Measurements from ENCODE around the gene TEX261.
"Not testable (repeated sequence)": the region's sequence is repeated elsewhere in the genome, so short reads cannot be mapped to it uniquely, and the experiment has no call there.

The TEX261 gene

DNA sequence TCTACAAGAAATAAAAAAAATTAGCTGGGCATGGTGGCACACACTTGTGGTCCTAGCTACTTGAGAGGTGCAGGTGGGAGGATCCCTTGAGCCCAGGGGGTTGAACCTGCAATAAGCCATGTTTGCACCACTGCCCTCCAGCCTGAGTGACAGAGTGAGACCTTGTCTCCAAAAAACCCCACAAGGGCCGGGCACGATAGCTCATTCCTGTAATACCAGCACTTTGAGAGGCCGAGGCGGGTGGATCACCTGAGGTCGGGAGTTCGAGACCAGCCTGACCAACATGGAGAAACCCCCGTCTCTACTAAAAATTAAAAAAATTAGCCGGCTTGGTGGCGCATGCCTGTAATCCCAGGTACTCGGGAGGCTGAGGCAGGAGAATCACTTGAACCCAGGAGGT is 5.3 kb upstream of the TEX261 start:
- DNase-seq: not testable (repeated sequence)

DNA sequence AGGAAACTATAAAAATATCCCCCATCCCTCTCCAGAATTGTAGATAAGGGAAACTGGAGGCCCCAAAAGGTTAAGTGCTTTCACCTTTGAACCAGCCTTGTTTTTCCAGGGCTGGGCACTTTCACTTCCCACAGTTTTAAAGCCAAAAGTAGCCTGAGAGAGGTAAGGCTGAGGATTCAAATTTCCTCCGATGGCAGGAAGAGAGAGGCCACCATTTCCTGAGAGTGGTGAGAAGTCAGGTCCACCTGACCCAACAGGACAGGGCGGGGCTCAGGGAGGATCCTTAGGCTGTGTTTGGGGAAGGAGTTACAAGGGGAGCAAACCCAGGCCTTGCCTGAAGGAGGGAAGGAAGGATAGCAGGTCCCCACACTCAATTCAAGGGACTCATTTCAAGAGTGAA is 4.7 kb upstream of the TEX261 start:
- DNase-seq: no peak

DNA sequence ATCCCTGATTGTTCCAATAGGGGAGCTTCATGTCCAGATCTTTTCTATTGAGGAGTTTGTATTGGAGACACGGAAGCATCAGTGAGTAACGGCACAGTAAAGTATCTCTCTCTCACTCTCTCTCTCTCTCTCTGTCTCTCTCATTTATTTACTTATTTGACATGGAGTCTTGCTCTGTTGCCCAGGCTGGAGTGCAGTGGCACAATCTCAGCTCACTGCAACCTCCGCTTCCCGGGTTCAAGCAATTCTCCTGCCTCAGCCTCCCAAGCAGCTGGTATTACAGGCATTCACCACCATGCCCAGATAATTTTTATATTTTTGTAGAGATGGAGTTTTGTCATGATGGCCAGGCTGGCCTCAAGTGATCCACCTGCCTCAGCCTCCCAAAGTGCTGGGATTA is 4.2 kb upstream of the TEX261 start:
- DNase-seq: not testable (repeated sequence)

DNA sequence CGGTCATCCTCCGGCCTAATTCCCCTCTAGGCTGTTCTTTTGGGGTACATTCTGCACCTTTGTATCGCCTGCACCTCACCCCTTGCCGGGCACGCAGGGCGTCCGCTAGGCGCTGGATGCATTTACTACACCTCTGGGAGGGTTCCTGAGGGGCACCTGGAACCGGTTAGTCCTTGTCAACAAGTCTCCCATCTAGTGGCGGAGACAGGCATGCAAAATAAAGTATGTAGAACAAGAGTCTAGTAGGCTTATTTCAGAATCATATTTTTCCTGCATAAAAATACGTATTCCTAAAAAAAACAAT is 705 bp upstream of the TEX261 start:
- DNase-seq: peak; percentile 44

DNA sequence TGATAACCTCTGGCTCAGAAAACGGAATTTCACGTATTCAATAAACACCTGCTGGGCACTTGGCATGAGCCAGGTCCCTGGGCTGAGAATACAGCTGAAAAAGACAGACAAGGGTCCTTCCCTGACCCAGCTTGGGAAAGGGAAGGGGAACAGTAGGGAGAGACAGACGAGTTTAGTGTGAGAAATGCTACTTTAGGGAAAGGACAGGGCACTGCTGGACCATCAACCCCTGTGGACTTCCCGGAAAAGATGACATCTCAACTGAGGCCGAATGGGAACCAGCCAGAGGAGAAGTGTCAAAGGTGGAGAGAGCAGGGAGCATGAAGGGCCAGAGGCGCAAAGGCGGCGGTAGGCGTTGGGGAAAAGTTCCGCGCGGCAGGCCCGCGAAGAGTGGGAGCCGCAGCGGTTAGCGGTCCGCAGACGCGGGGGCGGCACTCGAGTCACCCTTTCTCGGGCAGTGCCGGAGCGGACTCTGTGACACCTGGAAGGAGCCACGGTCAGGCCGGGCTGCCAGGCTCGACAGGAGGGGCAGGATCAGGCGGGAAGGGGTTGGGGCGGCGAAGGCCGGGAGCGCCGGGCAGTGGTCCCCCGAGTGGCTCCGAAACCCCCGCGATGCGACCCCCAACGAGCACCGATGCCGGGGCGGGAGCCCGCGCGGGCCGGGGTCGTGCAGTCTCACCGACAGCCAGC is 519 bp downstream of the TEX261 start:
- no peak for DNase-seq

DNA sequence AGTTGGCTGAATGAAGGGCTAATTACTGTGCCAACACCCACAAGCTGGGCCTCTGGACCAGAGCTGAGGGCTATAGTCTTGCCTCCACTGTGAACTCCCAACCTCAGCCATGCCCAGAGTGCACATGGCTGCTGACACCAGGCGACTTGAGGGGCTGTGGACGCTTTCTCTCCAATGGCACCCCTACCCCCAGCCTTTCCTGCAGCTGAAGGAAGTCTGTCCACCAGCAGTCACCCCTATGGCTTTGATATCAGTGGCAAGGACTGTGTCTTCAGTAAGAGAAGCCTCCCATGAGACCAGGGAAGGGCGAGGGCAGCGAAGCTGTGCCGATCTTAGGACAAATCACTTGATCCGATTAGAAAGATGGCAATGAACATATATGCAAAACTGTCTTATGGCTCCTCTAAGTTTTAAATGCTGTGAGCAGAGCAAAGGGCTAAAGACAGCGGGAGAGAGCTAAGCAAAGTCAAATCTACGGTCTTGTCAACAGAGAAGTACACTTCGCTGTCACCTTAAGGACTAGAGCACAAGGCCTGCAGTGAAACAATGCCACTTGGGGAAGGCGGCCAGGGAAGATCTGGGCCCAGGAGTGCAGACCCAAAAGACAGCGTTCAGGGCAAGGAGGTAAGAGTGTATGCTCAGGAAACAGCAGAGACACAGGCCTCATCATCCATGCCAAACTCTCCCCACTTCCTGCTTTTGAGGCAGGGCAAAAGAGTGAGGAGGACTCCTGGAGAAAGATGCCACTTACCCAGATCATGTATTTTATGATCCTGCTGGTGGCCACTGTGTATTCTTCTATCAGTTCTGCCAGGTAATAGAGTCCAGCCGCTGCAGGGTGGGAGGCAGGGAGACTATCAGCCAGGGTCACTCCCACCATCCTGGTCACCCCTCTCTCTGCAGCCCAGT is 1.5 kb downstream of the TEX261 start:
- no peak for DNase-seq

DNA sequence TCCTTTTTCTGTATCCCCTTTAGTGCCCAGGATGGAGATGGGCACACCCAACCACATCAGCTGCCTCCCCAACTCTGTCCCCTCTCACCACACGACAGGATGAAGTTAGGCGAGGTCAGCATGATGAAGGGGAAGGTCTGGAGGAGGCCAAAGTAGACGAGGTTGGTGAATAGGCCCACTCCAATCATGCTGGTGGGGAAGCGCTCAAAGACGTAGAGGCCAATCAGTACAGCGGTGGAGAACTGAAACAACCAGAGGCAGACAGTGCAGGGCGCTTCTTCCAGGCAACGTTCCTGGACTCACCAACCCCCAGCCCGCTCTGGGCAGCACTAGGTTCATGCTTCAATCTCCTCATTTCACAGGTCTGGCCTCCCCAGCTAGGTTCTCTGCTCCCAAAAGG is 2.9 kb downstream of the TEX261 start:
- no peak for DNase-seq

DNA sequence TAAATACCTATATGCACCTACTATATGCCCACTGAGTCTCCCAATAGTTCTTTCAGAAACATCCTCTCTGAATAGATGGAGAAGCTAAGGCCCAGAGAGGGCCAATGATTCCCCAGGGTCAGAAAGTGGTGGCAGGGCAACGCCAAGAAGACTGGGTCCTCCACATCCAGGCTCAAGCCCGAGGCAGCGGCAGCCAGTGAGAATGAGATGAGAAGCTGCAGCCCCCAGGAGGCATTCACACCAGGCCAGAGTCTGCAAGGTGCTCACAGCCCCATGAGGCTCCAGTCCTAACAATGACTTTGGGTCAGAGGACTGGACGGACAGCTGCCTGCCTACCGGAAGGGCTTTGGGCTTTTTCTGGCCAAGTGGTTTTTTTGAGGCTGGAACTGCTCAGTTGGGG is 3.5 kb downstream of the TEX261 start:
- DNase-seq: no peak

DNA sequence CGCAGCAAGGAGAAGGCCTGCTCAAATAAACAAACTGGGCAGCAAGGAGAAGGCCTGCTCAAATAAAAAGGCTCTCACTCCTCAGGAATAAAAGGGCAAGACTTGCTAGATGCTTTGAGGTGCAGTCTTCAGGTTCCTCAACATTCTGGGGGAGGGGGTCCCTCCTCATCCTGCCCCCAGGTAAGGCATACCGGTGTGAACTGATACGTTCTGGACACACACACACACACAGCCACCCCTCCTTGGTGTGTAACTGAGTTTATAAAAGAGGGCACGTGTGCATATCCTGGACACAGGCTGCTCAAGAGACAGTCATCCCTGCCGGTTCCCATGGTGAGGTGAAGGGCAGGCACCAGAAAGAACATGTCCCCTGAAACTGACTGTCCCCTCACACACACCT is 4.5 kb downstream of the TEX261 start:
- DNase-seq: no peak

DNA sequence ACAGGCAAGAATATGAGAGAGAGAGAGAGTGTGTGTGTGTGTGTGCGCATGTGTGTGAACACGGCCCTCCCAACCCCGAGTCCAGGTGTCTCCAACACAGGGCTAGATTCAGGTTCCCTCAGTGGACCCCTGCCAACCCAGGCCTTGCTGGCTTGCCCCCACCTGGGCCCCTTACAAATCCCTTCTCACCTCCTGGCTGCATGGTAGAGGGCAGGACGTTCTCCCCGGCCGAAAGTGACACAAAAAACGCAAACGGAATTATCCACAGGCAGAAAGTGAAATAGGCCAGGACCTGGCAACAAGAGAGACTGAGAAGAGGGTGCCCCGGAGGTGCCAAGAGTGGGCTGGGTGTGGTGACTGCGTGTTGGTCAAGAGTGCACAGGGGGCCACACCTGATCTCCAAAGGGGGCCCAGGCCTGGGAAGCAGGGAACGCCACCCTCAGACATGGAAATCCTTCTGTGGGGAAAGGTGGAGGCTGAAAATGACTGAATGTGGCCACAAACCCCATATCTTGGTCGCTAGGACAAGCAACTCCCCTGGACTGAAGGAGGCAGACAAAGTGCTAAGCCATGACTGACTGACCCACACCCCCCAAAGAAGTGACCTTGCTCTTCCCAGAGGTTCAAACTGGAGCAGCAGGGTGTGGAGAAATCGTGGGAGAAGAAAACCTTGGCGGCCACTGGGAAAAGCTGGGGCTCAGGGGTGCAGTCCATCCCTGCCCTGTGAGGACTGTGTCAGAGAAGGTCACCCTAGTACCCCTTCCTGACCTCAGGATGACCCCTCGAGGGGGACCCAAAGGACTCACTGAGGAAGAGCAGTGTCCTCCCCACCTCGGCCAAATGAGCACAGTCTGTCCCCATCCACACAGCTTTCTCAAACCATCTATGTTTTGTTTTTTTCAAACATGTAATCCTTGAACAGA is 5.7 kb downstream of the TEX261 start:
- no peak for DNase-seq

DNA sequence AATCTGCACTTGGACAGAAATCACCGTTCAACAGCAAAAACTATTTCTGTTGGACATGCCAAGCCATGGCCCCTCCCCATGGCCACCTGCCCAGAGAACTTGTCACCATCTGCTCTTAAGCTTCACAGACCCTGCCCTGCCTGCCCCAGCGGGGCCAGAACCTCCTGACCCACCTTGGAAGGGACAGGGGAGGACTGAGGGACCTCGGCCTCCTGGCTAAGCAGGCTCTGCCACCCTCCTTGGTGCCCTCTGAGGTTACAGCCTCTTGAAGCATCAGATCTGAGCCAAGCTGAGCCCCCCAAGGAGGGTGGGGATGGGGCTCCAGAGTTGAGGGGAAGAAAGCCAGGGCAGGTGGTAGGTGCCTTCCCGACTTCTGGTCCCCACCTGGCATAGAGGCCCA is 6.5 kb downstream of the TEX261 start:
- no peak for DNase-seq

DNA sequence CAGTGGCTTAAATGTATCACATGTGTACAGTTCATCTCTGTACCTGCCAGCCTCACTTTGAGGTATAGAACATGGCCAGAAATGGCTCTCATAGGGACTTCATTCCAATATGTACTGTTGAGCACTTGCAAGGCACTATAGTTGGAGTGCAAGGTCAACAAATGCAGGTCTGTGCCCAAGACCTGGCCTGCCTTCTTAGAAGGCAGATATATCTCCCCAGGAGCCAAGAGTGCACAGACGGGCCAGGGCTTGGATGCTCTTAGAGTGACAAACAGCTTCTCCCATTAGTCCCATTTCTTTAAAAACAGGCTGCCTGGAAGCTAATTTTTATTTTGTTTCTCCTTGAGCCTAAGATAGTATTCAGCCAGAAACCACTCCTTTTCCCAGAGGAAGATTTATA is 7.3 kb downstream of the TEX261 start:
- no peak for DNase-seq

DNA sequence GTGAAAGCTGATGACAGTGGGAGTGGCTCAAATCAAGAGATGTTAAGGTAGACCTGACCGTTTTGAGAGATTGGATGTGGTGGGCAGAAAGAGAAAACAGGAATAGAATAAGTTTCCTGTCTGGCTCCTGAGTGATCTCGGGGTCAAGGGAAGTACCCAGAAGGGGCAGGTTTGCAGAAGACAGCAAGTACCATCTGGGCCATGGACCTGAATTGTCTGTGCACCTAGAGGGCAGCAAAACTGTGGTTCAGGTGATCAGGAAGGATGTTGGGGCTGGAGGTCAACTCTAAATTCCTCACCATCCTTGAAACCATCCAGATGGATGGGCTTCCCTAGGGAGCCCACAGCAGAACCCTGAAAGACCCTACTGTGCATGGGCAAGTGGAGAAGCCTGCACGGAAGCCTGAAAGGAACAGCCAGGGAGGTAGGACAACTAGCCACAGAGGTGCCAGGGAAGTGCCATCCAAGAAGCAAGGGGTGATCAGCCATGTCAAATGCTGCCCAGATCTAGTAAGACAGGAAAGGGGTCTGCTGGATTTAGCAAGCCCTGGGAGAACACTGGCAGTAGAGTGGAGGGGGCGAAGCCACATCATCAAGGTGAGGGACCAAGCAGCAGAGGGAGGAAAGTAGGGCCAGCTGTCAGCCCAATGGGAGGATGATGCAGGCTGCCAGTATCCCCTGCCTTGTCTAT is 8.0 kb downstream of the TEX261 start:
- no peak for DNase-seq

DNA sequence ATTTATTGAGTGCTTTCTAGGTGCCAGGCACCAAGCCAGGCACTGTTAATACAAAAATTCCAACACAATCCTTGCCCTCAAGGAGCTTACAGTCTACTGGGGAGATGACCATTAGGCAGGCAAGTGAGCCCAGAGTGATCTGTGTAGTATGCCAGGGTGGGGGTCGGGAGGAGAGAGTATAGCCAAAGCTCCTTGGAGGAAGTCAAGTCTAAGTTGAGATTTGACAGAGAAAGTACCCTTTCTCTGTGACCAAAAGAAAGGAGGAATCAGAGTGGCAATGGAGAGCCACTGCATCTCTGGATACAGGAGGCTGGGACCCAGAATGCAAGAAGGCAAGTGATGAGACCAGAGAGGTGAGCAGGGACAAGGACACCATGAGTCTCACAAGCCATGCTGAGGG is 8.7 kb downstream of the TEX261 start:
- DNase-seq: no peak

DNA sequence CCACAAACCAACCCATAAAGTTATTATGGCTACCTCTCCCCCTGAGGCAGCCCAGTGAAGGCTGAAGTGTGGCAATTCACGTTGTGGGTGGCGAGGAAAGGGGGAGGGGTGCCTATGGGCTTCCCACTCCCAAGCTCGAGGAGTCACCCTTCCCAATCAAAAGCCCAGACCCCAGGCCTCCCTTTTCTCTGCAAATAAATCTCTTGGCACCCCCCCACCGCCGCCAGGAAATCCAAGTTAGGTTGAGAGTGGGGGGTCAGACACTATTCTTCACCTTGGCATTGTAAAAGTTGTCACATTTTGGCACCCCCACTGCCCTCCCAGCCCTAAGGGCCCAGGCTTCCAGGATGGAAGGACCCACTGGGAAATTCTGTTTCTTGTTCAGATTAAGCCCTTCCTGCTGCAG is 9.4 kb downstream of the TEX261 start:
- DNase-seq: no peak

DNA sequence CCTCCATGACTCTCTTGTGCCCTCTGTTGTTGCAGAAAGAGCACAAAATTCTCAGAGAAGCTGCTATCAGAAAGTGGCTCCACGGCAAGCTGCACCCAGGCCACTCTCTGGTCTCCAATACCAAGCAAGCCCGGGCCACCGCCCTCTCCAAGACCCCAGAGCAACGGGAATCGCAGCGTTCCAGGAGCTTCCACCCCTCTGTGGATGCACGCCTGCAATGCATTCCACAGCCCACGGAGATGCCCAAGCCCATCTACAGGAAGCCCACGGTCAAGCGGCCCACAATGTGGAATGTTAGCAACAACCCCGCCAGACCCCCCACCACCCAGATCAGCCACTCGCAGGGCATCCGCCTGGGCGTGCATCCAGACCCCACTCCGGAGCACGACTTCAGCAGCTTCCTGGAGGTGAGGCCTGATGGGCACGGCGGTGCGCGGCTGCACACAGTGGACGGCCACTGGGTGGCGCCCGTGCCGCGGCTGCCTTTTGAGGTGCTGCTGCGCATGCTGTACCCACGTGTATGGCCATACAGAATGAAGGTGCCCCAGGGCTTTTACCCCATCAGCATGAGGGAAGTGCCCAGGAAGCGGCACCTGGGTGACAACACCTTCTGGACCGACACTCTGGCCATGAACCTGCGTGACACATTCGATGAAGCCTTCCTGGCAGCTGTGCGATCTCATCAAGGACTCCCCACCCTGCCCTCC is 9.9 kb downstream of the TEX261 start:
- DNase-seq: peak; percentile 16

DNA sequence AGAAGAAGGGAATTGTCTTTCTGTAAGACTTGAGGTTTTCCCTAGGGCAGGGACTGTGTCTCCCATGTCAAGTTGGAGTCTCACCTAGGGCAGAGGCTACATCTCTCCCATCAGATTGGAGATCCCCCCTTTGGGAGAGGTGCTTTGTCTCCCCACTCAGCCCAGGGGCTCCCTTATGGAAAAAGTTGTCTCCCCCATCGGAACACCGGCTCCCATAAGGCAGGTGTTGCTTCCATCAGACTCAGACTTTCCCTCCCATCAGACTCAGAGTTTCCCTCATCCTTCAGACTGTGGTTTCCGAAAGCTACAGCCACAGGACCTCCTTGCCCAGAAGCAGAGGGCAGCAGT is 10.5 kb downstream of the TEX261 start:
- DNase-seq: no peak

DNA sequence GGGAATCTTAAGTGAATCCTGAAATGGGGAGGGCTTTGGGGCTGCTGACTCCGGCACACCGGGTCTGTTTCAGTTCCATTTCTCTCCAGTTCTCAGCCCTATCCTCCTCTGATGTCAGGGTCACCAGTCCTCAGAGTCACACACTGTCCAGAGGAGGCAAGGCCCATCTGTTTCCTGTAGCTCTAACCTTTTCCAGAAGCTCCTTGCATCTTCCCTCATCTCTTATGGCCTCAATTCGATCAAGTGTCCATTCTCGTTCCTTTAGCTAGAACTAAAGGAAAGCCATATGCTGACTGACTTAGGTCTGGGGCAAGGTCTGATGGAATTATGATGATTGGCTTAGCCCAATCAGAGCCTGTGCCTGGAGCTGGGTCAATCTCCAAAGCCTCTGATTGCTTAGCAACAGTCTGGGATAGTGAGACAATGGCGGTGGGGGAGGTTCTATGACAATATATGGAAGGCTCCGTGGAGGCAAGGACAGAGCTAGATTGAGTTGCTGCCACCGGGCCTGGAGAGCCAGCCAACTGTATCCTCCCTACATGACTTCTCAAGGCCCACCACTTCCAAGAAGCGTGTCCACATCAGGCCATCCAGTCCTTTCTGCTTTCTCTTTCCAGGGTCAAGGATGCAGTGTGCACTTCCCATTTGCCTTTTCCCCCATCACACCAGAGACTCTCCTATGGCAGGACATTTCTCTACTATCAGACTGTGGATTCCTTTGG is 11.0 kb downstream of the TEX261 start:
- DNase-seq: no peak

DNA sequence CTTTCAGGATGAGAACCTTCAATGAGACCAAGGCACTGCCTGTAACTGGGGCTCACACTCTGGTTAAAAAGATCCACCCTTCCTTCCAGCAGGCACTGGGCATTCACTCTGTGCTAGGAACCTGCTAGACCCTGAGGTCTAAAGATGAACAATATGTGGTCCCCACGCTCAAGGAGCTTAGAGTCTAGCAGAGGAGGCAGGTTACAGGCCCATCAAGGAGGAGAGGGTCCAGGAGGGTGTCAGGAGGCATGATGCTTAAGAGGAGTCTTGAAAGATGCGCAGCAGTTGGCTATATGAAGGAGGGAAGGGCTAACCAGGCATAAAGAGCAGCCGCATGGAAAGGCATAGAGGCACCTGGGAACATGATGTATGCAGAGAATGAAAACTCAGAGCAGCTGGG is 11.7 kb downstream of the TEX261 start:
- DNase-seq: no peak

DNA sequence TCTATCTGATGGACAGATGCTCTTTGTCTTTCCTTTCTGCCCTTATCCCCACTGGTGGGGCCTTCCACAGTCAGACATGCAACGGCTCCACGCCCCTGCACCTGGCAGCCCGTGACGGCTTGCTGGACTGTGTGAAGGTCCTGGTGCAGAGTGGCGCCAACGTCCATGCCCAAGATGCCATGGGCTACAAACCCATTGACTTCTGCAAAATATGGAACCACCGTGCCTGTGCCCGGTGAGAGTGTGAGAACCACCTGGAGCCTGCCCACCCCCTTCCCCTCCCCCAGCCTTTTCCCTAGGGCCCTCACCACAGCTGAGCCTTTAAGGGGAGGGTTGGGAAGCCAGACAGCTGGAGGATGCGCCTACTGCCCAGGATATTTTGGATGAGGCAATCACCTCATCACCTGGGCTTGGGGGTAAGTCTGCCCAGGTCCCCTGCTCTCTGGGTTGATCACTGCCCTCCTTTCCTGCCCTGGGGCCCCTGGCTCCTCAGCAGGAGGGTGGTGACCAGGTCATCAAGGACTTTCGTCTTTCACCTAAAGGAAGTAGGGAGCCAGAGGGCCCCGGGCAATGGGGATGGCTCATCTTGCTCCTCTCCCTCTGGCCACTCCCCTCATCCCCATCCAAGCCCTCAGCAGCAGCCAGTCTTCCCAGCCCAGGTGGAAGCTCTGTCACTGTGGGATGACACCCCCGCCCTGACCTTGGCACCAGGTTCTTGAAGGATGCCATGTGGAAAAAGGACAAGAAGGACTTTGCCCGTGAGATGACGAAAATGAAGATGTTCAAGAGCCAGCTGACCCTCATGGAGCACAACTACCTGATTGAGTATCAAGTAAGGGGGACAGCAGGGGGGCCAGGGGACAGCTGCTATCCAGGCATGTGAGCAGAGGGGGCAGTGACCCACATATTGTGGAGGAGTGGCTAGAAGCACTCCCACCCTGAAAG is 12.5 kb downstream of the TEX261 start:
- DNase-seq: no peak

DNA sequence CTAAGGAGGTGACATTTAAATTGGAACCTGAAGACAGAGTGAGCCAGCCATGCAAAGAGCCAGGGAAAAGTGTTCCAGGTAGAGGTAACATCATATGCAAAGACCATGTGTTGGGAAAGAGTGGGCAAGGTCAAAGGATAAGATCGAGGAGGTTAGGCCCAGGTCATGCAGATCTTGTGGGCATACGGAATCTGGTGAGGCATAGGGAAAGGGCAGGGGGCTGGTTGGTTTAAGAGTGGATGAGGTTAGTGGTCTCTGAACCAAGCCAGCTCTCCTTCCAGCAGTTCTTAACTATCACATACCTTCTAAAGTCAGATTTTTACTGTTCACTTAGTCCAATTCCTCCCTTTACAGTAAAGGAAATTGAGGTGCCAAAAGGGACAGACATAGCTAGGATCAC is 13.3 kb downstream of the TEX261 start:
- DNase-seq: no peak
